HT1080 (cell line): ENCODE data around the gene IRX1. TPM values are rescaled to one million over a fixed set of nuclear protein-coding genes. Genes with fewer than 3 reads are reported as not detected.

ENCODE experiments used
- DNase-seq: peaks from one replicate; pipeline ENCODE4 v3.0.0-alpha.2; 2015; ENCODE audit warnings: low read depth
- total RNA-seq: library from RNA; depleted of rRNA; stranded (reverse); fragments of >200 nt; shearing (Covaris generic); gene quantifications from 2 replicates; pipeline ENCODE4 v1.2.3, GENCODE V29; 2014

Gene IRX1
- total RNA-seq, 1 experiment from 2014 or later = 1.1 TPM

- DNase-seq = no peak
These were observed 4.8 kb downstream of the IRX1 start for GRCh38 chr5:3600106-3601060.

- DNase-seq = no peak
These were observed 5.6 kb downstream of the IRX1 start for GRCh38 chr5:3601061-3601710.

- DNase-seq = no peak
These were observed 6.5 kb downstream of the IRX1 start for GRCh38 chr5:3601911-3602782.

GRCh38 chr5:3602785-3603502 lies 7.3 kb downstream of the IRX1 start:
- DNase-seq = no peak

GRCh38 chr5:3604501-3604900 lies 8.9 kb downstream of the IRX1 start:
- DNase-seq = no peak

- DNase-seq = no peak
These were observed 9.8 kb downstream of the IRX1 start for GRCh38 chr5:3605298-3606010.

GRCh38 chr5:3606121-3606831 lies 10.6 kb downstream of the IRX1 start:
- no peak for DNase-seq

GRCh38 chr5:3607541-3608181 lies 12.0 kb downstream of the IRX1 start:
- no peak for DNase-seq

GRCh38 chr5:3609120-3609681 lies 13.6 kb downstream of the IRX1 start:
- DNase-seq = no peak

- DNase-seq = peak; percentile 17
These were observed 17.0 kb downstream of the IRX1 start for GRCh38 chr5:3612591-3613042.

GRCh38 chr5:3613726-3614125 lies 18.1 kb downstream of the IRX1 start:
- DNase-seq = no peak

- no peak for DNase-seq
These were observed 19.6 kb downstream of the IRX1 start for GRCh38 chr5:3615217-3615616.

- no peak for DNase-seq
These were observed 20.2 kb downstream of the IRX1 start for GRCh38 chr5:3615829-3616228.

GRCh38 chr5:3619579-3619978 lies 23.9 kb downstream of the IRX1 start:
- DNase-seq = peak; percentile 28

- no peak for DNase-seq
These were observed 27.3 kb downstream of the IRX1 start for GRCh38 chr5:3622961-3623360.

- no peak for DNase-seq
These were observed 30.0 kb downstream of the IRX1 start for GRCh38 chr5:3625626-3626025.

GRCh38 chr5:3634061-3634460 lies 38.4 kb downstream of the IRX1 start:
- DNase-seq = peak; percentile 29

- peak; percentile 36 for DNase-seq
These were observed 43.5 kb downstream of the IRX1 start for GRCh38 chr5:3639175-3639574.

- no peak for DNase-seq
These were observed 46.6 kb downstream of the IRX1 start for GRCh38 chr5:3642231-3642630.
